ELR (cell line): Measurements from ENCODE around the gene PSD.

ENCODE experiments used
- DNase-seq: peaks from one replicate; pipeline ENCODE4 v3.0.0-alpha.2; 2015; ENCODE audit warnings: low read depth

PSD gene

GRCh38 chr10:102444851-102445250, 26.3 kb upstream of the PSD start:
- no peak for DNase-seq

DNA sequence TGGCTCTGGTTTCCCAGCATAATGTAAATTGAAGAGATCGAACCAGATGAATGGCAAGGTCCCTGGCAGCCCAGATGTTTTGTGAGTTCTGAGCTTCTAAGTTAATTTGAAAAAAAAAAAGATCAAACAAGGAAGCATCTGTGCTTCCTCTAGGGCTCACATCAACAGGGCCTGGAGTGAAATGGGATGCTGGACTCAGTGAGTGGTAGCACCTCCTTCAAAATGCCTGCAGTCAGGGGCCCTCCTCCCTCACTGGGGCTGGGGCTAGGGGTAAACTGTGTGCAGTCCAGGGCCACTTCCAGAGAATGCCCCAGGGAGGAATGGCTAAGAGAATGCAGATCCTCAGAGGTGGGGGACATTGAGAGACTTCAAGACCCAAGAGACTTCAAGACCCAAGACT, 19.8 kb upstream of the PSD start:
- DNase-seq = no peak

GRCh38 chr10:102437515-102437914, 18.9 kb upstream of the PSD start:
- no peak for DNase-seq

DNA sequence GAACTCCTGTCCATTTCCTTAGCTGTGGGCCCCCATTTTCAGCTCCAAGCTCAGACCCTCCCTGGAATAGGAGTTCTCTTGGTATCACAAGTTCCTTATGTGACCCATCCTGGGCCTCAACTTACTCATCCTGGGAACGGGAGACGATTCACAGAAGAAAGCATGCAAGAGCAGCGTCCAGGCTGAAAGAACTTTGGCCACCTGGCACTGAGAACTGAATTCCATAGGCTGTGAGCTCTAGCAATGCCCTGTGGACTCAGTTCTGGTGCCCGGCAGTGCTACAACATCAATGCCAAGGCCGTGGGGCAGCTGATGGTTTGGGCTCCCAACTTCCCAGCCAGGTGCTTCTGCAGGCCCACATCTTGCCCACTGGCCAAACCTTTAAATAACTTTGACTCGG, 17.7 kb upstream of the PSD start:
- DNase-seq = no peak

DNA sequence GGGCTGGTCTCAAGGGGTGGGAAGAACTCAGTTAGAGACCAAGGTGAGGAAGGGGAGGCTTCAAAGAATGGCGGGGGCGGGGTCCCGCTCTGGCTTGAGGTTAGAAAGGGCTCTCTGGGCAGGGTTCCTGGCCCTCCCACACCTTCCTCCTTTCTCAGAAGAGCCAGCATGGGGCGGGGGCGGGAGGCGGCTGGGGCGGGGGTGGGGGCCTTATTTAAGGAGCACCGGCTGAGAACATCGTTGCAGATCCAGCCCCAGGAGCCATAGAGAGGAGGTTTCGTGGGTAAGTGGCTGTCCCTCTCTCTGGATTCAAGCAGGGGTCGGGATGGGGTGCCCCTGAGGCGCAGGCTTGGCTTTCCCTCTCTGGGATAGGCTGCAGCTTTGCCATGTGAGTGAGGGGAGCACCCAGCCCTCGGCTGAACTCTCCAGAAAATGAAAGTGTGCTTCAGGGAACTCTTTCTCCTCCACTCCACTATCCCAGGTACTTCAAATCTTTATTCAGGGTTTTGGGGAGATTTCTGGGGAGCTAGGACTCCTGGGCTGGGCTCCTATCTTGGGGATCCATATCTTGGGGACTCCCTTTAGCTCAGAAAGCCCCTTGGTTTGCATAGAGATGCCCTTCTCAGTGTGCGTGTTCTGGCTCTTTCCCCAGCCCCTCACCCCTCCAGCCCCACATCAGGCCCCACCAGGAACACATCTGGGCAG, 17.1 kb upstream of the PSD start:
- no peak for DNase-seq

DNA sequence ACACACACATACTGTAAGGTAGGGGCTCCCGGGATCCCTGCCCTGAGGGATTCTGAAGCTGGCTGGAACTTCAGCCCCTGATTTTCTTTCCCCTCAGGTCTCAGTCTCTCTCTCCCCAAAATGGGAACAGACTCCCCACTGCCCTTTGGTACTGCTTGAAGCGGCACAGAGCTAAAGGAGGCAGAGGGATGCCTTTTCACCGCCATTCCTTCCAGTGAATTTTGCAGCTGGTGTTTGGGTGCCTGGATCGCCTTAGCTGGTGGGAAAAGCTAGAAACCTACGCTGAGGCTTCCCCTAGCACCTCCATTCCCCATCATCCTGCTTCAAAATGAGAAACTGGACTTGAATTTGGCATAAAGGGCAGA, 16.5 kb upstream of the PSD start:
- no peak for DNase-seq

DNA sequence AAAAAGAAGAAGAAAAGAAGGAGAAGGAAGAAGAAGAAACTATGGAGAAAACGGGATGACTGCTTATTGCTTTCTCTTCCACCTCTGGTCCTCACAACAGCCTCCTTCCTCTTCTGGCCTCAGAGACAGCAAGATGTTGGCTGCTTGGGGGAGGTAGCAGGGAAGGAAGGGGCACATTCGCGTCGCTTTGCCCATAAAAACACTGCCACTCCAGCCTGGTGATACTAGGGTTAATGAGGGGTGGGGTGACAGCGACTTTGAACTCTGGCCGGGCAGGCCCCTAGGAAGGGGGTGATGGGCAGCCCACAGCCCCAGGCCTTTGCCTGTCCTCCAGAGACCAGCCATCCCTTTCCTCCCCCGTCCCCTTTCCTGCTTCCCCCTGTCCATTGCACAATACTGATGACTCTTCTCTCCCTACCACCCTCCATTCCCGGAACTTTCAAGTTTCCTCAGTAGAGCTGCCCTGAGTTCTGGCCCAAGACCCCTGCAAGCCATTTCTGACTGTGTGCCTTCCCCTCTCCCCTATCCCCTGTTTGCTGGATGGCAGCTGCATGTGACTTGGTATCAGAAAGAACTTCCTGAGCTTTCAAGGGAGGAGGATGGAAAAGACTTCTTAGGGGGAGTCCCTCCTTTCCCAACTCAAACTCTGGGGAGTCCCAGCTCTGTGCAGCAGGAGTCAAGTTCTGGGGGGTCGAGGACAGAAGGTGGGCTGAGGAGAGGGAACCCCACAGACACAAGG, 16.0 kb upstream of the PSD start:
- peak; percentile 59 for DNase-seq

DNA sequence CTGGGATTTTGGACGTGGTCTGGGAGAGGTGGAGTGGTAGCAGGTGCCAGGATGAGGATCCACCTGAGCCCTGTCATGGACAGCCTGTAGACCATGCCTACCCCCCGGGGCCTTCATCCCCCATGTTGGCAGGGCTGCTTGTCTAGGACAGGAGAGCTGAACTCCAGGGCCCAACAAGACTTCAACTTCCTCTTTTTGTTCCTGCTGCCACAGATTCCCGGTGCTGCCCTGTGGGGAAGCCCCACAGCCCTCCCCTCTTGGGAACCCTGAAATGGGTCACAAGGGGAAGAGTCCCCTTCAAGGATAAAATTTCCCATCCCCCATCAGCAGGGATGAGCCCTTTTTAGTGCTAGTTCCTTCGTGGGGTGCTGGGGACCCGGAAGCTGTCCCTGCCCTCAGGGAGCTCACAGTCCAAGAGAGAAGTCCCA, 15.0 kb upstream of the PSD start:
- no peak for DNase-seq

DNA sequence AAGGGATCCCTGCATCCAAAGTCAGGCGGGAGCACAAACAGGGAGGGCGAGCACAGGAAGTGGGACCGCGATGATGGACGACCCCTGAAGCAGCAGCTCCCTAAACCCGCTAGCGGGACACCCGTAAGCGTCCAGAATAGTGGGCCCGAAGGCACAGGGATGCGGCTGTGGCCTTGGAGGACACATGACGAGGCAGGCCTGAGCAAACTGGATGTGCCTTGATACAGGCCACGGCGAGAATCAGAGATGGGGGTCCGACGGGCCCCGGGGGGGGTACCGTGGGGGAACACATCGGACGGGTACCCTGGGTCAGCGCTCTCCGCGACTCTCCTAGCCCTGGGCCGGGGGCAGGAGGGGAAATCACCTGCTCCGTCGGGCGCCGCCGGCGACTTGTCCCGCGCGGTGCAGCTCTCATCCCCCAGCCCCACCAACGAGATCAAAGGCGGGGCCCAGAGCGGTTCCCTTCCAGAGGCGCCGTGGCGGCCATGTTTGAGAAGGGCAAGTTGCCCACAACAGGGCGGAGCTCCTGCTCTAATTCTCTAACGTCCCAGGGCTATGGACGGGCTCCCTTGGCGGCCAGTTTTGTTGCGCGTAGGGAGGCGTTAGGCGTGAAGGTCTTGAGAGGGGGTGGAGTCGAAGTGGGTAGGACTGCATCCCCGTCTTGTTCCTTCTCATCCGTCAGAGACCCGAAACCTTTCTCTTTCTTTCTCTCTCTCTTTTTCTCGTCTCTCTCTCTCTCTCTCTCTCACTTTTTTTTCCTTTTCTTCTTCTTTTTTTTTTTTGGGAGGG, 13.8 kb upstream of the PSD start, which contains the start of gene CUEDC2:
CUEDC2 (minus strand) TSS at position 413 of the 789 bp plus-strand sequence. CDS start 7,386 bp downstream, outside the sequence.
- peak; percentile 98 for DNase-seq

DNA sequence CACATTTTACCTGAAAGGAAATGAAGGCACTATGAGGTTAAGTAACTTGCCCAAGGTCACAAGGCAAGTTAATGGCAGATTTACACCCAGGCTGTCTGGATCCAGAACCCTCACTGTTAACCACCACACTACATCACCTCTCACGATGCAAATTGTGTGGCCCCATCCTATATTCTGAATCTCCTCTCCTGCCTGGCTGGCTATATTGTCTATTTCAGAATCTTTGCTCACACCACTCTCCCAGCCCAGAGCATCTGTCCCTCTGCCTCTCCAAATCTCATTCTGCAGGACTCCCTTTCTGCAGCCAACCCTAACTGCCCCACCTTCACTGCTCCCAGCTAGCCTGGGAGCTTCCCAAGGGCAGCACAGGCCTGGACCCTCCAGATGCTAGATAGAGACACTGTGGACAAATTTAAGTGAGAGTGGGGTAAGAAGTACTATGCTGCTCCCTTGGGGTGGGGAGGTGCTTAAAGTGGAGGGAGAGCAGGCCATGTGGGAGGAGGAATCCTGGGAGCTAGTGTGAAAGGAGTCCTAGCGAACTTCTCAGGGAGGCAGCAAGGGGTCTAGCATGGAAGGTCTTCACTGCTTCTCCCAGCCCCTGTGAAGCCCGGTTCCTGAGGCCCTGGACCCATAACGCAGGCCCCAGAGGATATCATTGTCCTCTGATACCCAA, 13.0 kb upstream of the PSD start:
- DNase-seq = peak; percentile 54

GRCh38 chr10:102429468-102429867, 10.9 kb upstream of the PSD start:
- no peak for DNase-seq

DNA sequence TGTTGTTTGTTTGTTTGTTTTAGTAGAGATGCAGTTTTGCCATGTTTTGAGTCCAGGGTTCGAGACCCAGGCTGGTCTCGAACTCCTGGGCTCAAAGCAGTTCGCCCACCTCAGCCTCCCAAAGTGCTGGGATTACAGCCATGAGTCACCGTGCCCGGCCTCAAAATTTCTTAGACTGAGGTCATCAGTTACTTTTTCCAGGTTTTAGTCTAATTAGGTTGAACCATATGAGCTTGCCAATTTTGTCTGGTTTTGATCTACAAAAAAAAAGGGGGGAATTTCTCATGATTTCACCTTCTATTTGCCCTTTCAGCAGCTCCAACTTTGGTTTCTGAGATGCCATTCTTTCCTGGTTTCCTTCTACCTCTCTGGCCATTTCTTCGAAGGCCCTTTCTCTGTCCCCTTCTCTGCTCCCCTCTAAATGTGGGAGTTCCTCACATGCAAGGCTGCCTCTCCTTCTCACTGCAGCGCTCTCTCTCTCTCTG, 8.3 kb upstream of the PSD start:
- DNase-seq = peak; percentile 39

GRCh38 chr10:102425444-102425843, 6.9 kb upstream of the PSD start:
- no peak for DNase-seq

DNA sequence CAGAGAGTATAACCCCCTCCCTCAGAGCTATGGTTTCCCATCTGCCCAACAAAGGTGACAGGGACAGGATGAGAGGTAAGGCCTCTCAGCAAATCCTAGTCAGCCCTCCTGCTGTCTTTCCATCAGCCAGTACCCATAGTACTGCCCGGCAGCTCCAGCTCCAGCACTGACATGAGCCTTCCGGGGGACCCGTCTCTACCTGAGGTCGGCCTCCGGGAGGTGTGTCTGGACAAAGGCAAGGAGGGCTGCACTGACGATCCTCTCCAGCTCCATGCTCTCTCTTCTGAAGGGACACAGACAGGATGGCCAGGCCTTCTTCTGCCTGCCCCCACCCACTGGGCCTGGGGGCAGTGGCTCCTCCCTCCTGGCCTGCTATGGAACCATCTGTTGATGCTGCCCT, 6.3 kb upstream of the PSD start:
- DNase-seq = no peak

DNA sequence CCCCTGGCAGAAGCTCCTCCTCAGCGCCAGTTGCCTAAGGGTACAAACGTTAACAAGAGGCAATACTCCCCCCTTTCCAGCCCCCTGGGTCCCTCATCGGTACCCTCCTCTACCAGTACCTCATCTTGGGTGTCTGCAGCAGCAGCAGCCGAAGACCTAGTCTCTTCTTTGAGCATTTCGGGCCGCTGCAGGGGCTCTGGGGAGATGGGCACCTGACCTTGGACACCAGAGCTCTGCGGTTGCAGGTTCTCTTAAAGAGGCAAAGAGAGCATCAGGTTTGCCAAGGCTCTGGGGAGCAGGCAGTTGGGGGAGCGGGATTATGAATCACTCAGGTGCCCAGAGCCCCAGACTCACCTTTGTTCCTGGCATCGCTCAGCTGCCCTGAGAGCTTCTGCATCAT, 5.6 kb upstream of the PSD start:
- DNase-seq = no peak

DNA sequence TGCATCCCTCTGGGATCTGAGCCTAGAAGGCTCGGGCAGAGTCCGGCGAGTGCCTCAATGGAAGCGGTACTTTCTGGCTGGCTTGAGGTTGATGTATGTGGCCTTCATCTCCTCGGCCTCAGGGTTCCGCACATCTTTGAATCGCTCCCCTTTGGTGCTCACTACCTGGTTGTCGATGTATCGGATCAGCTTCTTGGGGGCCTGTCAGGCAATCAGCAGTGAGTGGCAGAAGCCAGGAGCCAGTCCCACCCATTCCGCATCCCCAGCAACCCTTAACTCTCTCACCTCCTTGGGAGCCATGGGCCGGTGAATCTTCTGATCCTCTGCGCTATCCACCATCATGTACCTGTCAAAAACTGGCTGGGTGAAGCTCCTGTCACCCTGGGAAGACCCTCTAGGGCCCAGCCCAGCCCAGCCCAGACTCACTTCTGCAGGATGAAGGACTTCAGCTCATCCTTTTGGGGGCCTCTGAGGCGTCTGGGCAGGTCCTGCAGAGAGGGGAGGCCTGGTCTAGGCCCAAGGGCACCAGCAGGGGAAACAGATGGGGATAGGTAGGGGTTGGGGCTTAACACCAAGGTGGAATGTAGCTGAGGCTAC, 4.9 kb upstream of the PSD start:
- DNase-seq = no peak

GRCh38 chr10:102422545-102423129, 4.1 kb upstream of the PSD start:
- DNase-seq = peak; percentile 81

DNA sequence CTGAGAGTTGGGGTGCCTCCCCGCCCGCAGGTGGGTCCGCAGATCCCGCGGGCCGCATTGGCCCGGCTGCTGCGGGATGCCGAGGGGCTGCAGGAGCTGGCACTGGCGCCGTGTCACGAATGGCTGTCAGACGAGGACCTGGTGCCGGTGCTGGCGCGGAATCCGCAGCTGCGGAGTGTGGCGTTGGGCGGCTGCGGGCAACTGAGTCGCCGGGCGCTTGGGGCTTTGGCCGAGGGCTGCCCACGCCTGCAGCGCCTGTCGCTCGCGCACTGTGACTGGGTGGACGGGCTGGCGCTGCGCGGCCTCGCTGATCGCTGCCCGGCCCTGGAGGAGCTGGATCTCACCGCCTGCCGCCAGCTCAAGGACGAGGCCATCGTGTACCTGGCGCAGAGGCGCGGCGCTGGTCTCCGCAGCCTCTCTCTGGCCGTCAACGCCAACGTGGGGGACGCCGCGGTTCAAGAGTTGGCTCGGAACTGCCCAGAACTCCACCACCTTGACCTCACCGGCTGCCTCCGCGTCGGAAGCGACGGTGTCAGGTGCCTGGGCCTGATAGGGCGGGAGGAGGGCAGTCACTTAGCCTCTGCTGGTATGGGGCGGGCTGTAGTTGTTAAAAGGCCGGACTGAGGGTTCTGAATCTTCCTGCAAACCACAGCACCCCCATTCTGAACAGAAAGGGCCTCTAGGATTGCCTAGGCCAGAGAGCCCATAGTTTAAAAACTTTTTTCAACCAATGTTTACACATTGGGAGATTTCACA, 3.4 kb upstream of the PSD start:
- DNase-seq = peak; percentile 37

- DNase-seq = no peak
Observed at GRCh38 chr10:102421507-102421756, 2.8 kb upstream of the PSD start.

GRCh38 chr10:102420714-102421506, 2.3 kb upstream of the PSD start, which contains the start of gene FBXL15:
FBXL15 (plus strand) TSS chr10:102420836; CDS start chr10:102421130, 294 bp downstream.
- DNase-seq = peak; percentile 98
